Colon (tissue), 2 donors: ENCODE results near the gene GCAT.

Experiments
- FAIRE-seq: peaks from 2 replicates; lab custom pipeline; 2012; peaks lifted over from hg19 to GRCh38; lab: Jason Lieb, UNC
- donor health status: control.
- donor health status: control.

Gene GCAT

DNA sequence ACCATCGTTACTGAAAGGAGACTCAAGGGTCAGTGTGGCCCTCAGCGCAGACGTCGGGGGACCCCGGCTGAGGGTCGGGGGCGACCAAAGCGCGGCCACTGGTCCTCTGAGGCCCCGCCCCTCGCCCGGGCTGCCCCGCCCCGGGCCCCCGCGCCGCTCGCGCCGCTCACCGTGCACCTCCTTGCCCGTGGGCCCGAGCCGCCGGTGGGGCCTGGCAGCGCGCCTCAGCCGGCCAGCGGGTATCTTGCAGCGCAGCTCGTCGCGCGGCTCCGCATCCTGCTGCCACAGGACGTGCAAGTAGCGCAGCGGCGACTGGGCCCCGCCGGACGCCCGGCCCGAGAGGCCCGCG is 36.0 kb downstream of the GCAT start:
- no peak for FAIRE-seq

- FAIRE-seq = no peak
These were observed 37.2 kb downstream of the GCAT start for GRCh38 chr22:37844904-37845329.

GRCh38 chr22:37846433-37846832 is 38.7 kb downstream of the GCAT start:
- FAIRE-seq = no peak

GRCh38 chr22:37848587-37849088 is 40.9 kb downstream of the GCAT start:
- no peak for FAIRE-seq

DNA sequence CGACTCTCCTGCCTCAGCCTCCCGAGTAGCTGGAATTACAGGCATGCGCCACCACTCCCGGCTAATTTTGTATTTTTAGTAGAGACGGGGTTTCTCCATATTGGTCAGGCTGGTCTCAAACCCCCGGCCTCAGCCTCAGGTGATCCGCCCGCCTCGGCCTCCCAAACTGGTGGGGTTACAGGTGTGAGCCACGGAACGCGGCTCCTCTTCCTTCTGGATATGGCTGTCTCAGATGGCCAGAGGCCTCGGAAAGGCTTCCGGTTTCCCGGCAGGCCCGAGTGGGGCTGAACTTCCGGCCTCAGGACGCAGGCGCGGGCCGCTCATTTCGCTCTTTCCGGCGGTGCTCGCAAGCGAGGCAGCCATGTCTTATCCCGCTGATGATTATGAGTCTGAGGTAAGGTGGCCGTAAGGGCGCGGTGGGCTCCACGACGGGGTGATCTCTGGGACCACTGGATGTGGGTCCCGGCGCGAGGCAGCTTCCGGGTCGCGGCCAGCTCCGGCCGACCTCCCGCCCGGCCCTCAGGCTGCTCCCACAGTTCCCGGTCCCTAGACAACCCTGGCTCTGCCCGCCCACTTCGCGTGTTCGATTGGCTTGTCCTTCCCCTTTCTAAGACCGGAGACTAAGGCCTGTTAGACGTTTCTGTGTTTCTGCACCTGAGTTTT is 41.5 kb downstream of the GCAT start, which contains the start of gene EIF3L:
Gene EIF3L (plus strand): TSS at position 331 of the 663 bp plus-strand sequence. CDS start 31 bp downstream, at position 362.
- FAIRE-seq = no peak

- FAIRE-seq = no peak
These were observed 43.1 kb downstream of the GCAT start for GRCh38 chr22:37850801-37851200.

- no peak for FAIRE-seq
These were observed 44.7 kb downstream of the GCAT start for GRCh38 chr22:37852418-37852817.

- no peak for FAIRE-seq
These were observed 47.2 kb downstream of the GCAT start for GRCh38 chr22:37854946-37855345.

- FAIRE-seq = no peak
These were observed 47.7 kb downstream of the GCAT start for GRCh38 chr22:37855462-37855861.

- FAIRE-seq = no peak
These were observed 53.2 kb downstream of the GCAT start for GRCh38 chr22:37860796-37861421.

- no peak for FAIRE-seq
These were observed 55.0 kb downstream of the GCAT start for GRCh38 chr22:37862570-37863325.

GRCh38 chr22:37865510-37865909 is 57.8 kb downstream of the GCAT start:
- no peak for FAIRE-seq
